ENCODE measurements around the gene ADAMTSL1.

The ADAMTSL1 gene

GRCh38 chr9:18747595-18747994 is 273.6 kb downstream of the ADAMTSL1 start:
- DNase-seq: no peak

DNA sequence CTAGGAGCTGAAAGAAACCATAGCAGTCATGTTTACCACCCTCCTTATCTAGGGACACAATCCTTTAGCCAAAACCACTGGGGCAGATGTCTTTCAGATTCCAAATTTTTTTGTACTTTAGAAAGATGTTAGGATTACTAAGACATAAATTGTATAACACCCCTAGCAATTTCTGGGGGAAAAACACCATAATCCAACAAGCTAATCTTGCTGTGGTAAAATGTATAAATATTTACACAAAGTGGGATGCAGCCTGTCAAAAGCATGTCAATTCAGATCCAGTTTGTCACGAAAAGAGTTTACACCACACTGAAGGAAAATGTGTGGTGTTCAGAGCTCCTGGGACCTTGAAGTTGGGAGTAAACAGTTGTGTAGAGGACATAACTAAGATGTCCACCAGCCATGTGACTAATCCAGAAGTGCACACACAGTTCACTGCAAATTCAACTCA is 274.3 kb downstream of the ADAMTSL1 start:
- no peak for DNase-seq

GRCh38 chr9:18749711-18750110 is 275.8 kb downstream of the ADAMTSL1 start:
- DNase-seq: no peak

DNA sequence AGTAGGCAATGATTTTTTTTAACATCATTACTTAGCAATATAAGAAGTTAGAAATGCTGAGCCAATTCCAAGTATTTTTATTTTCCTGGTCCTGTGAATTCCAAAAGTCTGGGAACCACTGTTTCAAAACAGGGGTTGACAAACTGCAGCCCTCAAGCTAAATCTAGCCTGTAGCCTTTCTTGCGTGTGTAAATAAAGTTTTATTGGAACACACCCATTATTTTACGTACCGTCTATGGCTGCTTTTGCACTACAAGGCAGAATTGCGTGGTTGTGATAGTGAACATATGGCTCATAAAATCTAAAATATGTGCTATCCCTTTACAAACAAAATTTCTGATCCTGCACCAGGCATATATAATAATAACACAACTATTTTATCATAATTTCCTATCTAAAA is 280.0 kb downstream of the ADAMTSL1 start:
- DNase-seq: no peak

DNA sequence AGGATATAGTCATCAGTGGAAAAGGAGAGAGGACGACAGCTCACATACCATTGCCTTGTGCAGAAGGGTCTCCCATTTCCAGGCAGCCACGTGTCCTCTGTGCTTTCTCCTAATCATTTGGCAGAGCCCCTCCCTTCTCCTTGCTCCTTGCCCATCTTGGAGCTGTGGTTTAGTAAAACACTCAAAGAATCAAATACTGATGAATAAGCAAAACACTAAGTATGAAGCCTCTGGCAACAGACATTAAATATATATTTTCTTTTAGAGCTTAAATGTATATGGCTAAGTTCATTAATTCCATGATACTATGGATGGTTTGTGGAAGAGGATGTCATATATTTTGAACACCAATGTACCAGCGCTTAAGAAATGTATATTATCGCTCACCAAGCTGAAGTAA is 280.6 kb downstream of the ADAMTSL1 start:
- no peak for DNase-seq

DNA sequence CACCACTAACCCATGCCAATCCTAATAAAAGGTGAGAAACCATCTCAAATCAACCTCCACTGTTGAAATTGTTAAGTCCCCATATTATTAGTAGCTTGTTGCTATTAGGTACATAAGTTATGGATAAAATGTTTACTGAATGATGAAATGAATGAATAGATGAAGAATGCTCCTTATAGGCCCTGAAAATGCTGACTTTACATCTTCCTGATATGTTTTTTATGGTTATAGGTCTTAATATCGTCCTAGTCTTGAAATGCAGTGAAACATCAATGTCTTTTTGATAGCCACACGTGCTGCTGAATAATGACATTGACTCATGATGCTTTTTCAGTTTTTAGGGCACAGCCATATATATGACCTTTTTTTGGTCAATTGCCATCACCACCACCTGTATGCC is 281.3 kb downstream of the ADAMTSL1 start:
- DNase-seq: no peak

DNA sequence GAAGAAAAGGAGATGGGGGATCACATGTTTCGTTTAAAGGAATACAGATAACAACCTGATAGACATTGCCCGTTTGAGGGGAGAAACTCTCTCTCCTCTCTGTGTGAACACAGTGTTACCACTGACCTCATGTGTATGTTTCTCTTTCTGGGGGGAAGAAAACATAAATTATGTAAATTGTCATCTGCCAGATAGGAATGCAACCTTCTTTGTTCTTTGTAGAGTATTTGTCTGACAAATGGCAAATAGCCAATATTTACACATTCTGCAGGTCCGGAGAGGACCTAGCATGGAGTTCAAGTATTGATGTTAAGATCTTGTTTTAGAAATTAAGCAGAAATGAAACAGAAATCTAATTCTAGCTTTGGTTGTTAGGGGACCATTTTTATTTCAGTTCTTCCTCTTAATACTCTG is 282.8 kb downstream of the ADAMTSL1 start:
- DNase-seq: no peak

- no peak for DNase-seq
Observed at GRCh38 chr9:18759827-18760226, 285.9 kb downstream of the ADAMTSL1 start.

DNA sequence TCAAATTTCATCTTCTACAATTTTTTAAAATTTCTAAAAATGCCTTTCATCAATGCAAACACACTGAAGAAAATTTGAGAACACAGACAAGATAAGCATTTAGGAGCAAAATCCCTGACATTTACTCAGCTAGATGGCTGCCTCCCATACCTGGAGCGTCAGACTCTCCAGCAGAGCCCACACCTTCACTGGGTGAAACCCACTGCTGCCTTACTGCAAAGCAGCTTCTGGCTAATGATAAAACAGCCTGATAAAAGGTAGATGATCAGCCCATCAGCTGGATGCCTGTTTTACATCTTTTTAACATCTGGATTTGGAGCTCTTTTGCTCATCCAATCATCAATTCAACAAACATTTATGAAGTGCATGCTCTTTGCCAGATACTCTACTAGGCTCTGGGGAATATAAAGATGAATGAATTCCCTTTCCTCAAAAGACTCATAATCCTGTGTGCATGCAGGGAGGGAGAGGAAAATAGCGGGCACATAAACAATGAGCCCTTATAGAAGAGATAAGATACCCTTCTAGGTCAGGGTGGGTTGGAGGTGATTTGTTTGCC is 287.9 kb downstream of the ADAMTSL1 start:
- no peak for DNase-seq

- DNase-seq: no peak
Observed at GRCh38 chr9:18766989-18767550, 293.1 kb downstream of the ADAMTSL1 start.

GRCh38 chr9:18768951-18769622 is 295.1 kb downstream of the ADAMTSL1 start:
- DNase-seq: no peak

DNA sequence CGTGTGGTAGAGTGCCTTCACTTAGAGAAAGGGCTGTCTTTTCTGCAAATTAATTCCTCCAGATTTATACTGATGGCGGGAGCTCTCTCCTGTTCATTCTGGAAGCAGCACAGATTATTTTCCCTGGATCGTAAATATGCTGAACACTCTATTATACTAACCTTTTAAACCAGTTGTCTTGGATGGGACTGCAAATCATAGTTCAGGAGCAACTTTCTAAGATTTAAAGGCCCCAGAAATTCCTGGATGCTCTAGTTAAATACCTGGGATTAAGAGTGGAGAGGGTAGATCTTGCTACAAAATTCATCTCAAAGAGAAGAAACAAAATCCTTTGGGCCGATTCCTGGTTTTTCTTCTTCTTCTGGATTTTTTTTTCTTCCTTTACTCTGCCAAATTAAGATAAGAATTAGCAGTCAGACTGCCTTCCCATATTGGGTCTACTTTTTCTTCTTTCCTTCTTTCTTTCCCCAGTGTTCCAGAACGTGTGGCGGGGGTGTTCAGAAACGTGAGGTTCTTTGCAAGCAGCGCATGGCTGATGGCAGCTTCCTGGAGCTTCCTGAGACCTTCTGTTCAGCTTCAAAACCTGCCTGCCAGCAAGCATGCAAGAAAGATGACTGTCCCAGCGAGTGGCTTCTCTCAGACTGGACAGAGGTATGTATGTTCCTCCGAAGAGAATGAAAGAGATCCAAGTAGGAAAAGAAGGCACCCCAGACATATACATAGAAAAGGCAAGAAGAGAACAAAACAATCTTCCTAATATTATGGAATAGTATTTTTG is 296.4 kb downstream of the ADAMTSL1 start:
- DNase-seq: no peak

GRCh38 chr9:18771011-18771410 is 297.1 kb downstream of the ADAMTSL1 start:
- DNase-seq: no peak

- no peak for DNase-seq
Observed at GRCh38 chr9:18771763-18772162, 297.8 kb downstream of the ADAMTSL1 start.

DNA sequence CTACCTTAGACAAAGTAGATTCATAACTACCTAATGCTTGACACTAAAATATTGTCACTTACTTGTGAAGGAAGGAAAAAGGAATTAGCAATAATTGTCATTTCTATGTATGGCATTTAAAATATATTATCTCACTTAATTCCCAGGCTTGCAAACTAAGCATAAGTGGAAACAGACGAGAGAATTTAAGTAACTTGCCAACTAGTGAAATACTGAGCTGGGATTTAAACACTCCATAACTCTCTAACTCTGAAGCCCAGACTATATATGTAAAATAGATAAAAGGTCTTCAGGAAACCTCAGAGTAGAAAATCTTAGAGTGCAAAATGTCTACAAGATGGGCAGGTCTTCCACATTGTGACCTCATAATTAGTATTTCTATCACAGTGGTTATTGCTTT is 301.3 kb downstream of the ADAMTSL1 start:
- DNase-seq: no peak

DNA sequence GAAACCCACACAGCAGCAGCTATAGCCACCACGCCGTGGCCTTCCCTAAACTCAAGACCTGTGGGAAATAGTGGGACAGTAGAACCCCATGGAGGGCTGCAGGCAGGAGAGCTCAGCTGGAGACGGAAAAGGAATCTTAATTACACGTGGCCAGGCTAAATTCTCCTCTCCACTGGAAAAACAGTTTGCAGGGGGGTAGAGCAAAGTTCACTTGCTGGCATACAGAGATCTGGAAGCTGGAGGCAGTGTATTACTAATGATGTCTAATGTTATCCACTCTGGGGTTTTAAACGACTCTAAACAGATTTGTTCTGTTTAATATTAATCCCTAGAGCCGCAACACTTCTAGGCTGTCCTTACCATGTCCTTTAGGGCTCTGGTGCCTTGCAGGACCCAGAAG is 302.0 kb downstream of the ADAMTSL1 start:
- DNase-seq: no peak

- no peak for DNase-seq
Observed at GRCh38 chr9:18776836-18777820, 303.2 kb downstream of the ADAMTSL1 start.

DNA sequence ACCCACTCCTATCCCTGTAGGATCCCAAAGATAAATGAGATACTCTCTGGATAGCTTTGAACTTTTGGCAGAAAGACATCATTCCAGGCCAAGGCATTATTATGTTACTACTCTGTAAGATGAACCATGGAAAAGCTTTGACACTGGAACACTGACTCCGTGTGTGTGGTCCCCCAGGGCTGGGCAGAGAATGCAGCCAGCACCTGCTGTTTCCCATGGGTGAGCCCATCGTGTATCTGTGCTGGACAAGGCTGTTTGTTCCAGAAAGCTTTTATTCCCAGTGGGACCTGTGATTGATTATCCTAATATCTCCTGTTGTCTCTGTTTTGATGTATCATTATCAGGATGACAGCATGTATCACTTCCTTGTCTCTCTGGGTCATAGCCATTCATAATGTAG is 304.2 kb downstream of the ADAMTSL1 start:
- DNase-seq: no peak

DNA sequence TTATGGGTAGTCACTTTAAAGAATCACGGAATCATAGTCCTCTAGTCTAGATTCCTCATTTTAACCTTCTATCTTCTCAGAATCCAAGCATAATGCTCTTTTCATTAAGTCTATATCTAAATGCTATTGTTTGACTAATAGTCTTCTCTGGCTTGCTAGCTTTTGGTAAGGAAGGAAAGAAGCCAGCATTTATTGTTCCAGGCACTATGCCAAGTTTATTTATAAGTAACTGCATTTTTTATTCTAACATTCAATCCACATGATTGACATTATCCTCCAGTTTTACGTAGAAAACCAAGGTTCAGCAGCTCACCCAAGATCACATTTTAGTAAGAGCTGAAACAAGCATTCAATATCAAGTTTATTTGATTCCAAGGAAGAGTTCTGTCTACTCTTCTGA is 304.9 kb downstream of the ADAMTSL1 start:
- no peak for DNase-seq

DNA sequence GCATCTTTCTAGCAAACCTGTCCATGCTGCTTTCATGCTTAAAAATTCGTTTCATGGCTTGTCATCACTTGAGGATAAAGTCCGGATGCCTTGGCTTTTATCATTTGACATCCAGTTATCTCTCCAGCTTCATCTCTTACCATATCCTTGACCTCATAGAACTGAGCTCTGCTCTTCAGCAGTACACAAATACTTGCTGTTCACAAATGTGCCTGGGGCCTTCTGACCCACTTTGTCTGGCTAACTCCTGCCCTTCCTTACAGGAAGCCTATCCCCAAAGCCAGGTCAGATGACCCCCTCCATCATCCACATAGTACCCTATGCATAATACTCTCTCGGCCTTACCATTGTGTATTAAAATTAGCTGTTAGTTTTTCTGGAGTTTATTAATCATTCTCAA is 310.0 kb downstream of the ADAMTSL1 start:
- DNase-seq: no peak

- no peak for DNase-seq
Observed at GRCh38 chr9:18785604-18786003, 311.7 kb downstream of the ADAMTSL1 start.

- no peak for DNase-seq
Observed at GRCh38 chr9:18786196-18786595, 312.2 kb downstream of the ADAMTSL1 start.
